CD1c-positive myeloid dendritic cell (primary cell): Measurements from ENCODE around the gene MRPL55.

Experiments used
- DNase-seq: peaks from one replicate; pipeline ENCODE4 v3.0.0-alpha.2; 2016; ENCODE audit errors: extremely low spot score

MRPL55 gene

GRCh38 chr1:228070173-228070572 is 38.9 kb downstream of the MRPL55 start:
- DNase-seq: no peak

- no peak for DNase-seq
These were observed 40.7 kb downstream of the MRPL55 start for GRCh38 chr1:228068359-228068758.

- no peak for DNase-seq
These were observed 42.0 kb downstream of the MRPL55 start for GRCh38 chr1:228066891-228067654.

- no peak for DNase-seq
These were observed 42.7 kb downstream of the MRPL55 start for GRCh38 chr1:228066416-228066815.

- DNase-seq: no peak
These were observed 43.4 kb downstream of the MRPL55 start for GRCh38 chr1:228065543-228066347.

GRCh38 chr1:228064741-228065542 is 44.2 kb downstream of the MRPL55 start:
- DNase-seq: no peak

GRCh38 chr1:228064296-228064695 is 44.8 kb downstream of the MRPL55 start:
- DNase-seq: no peak

- DNase-seq: no peak
These were observed 45.6 kb downstream of the MRPL55 start for GRCh38 chr1:228063251-228064191.

GRCh38 chr1:228062812-228063211 is 46.3 kb downstream of the MRPL55 start:
- no peak for DNase-seq

GRCh38 chr1:228062085-228062791 is 46.9 kb downstream of the MRPL55 start:
- DNase-seq: no peak

- no peak for DNase-seq
These were observed 47.6 kb downstream of the MRPL55 start for GRCh38 chr1:228061411-228062084.

- DNase-seq: no peak
These were observed 48.5 kb downstream of the MRPL55 start for GRCh38 chr1:228060458-228061190.

- DNase-seq: peak; percentile 50
These were observed 49.3 kb downstream of the MRPL55 start for GRCh38 chr1:228059634-228060457.

- peak; percentile 31 for DNase-seq
These were observed 50.0 kb downstream of the MRPL55 start for GRCh38 chr1:228058949-228059633.

- DNase-seq: no peak
These were observed 50.7 kb downstream of the MRPL55 start for GRCh38 chr1:228058172-228058948.
